ENCODE measurements around the gene GPRC5C.

GPRC5C gene

DNA sequence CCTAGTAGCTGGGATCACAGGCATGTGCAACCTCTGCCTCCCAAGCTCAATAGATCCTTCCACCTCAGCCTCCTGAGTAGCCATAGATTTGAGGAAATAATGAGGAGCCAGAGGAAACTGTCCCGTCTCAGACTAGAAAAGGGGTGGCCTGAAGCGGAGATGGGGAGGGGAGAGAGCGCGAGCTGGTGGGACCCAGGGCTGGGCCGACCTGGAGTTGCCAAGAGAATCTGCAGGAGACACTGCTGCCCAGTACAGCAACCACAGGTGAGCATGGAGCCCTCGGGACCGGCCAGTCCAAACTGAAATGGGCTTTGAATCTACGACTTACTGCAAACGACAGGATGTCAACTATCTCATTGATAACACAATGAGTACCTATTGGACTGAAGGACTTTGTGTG is 58.8 kb downstream of the GPRC5C start:
- H3K9me3 ChIP-seq (ENCODE audit: insufficient read depth, low read length, severe bottlenecking) = no peaks in the 10 kb centered on the region
- no peak overlapping the region for H2AFZ ChIP-seq (ENCODE audit: low read depth, low read length)
- H3K4me3 ChIP-seq (ENCODE audit: low read depth in 1 of 2, low read length in 2 of 2) = no peak overlapping the region
- H3K27me3 ChIP-seq (ENCODE audit: insufficient read depth, low read length, poor library complexity) = peaks cover 3% of the 10 kb centered on the region
- no peak overlapping the region for H3K4me2 ChIP-seq (ENCODE audit: insufficient read depth, low read length)
- no peak for ATAC-seq (ENCODE audit: insufficient read depth, low read depth)
- no peak overlapping the region for H3K27ac ChIP-seq (ENCODE audit: low read length)
- H4K20me1 ChIP-seq (ENCODE audit: insufficient read depth, low read length) = no peaks in the 10 kb centered on the region
- DNase-seq = no peak
- H3K9ac ChIP-seq (ENCODE audit: low read depth, low read length) = no peak overlapping the region
- TF ChIP-seq CTCF (IDR thresholded peaks at IDR 0.05; ENCODE audit: borderline replicate concordance, extremely low read depth, low read length, poor library complexity, severe bottlenecking) (no peak), EZH2 (IDR thresholded peaks at IDR 0.05; ENCODE audit: borderline replicate concordance, low read depth, low read length, severe bottlenecking) (no peak)
- no peaks in the 10 kb centered on the region for H3K36me3 ChIP-seq (ENCODE audit: insufficient read depth, low read length)
- H3K4me1 ChIP-seq (ENCODE audit: insufficient read depth, low read length) = peaks cover 4% of the 10 kb centered on the region; the same call in 1 of the 2 replicates
- H3K79me2 ChIP-seq (ENCODE audit: insufficient read depth, low read length) = no peaks in the 10 kb centered on the region

DNA sequence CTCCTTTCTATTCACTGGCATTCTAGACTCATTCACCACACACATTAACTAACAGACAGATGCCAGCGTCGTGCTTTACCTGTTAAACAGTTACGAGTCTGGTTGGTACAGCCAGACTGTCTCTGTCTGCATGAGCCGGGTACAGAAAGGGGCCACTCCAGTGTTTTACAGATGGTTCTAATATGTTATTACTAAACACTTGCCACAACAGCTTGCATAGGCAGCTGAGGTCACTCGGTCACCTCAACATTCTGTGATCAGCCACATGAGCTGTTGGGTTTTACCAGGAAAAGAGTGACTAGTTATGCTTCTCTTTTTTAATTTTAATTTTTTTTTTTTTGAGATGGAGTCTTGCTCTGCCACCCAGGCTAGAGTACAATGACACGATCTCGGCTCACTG is 59.7 kb downstream of the GPRC5C start:
- Histone ChIP-seq H2AFZ (ENCODE audit: low read depth, low read length) (no peak overlapping the region), H3K4me2 (ENCODE audit: insufficient read depth, low read length) (no peak overlapping the region), H3K4me1 (ENCODE audit: insufficient read depth, low read length) (peaks cover 4% of the 10 kb centered on the region; the same call in 1 of the 2 replicates), H3K36me3 (ENCODE audit: insufficient read depth, low read length) (no peaks in the 10 kb centered on the region), H3K79me2 (ENCODE audit: insufficient read depth, low read length) (no peaks in the 10 kb centered on the region), H3K27ac (ENCODE audit: low read length) (no peak overlapping the region), H3K4me3 (ENCODE audit: low read depth in 1 of 2, low read length in 2 of 2) (no peak overlapping the region), H4K20me1 (ENCODE audit: insufficient read depth, low read length) (no peaks in the 10 kb centered on the region), H3K9me3 (ENCODE audit: insufficient read depth, low read length, severe bottlenecking) (no peaks in the 10 kb centered on the region), H3K9ac (ENCODE audit: low read depth, low read length) (no peak overlapping the region), H3K27me3 (ENCODE audit: insufficient read depth, low read length, poor library complexity) (no peaks in the 10 kb centered on the region)
- no peak for DNase-seq
- ATAC-seq (ENCODE audit: insufficient read depth, low read depth) = no peak
- TF ChIP-seq EZH2 (IDR thresholded peaks at IDR 0.05; ENCODE audit: borderline replicate concordance, low read depth, low read length, severe bottlenecking) = no peak
- no peak for TF ChIP-seq CTCF (IDR thresholded peaks at IDR 0.05; ENCODE audit: borderline replicate concordance, extremely low read depth, low read length, poor library complexity, severe bottlenecking)

- no peak overlapping the region for H3K27ac ChIP-seq (ENCODE audit: low read length)
- TF ChIP-seq EZH2 (IDR thresholded peaks at IDR 0.05; ENCODE audit: borderline replicate concordance, low read depth, low read length, severe bottlenecking) (no peak), CTCF (IDR thresholded peaks at IDR 0.05; ENCODE audit: borderline replicate concordance, extremely low read depth, low read length, poor library complexity, severe bottlenecking) (peak; percentile 95)
- H3K4me2 ChIP-seq (ENCODE audit: insufficient read depth, low read length) = no peak overlapping the region
- H3K4me3 ChIP-seq (ENCODE audit: low read depth in 1 of 2, low read length in 2 of 2) = no peak overlapping the region
- H3K9me3 ChIP-seq (ENCODE audit: insufficient read depth, low read length, severe bottlenecking) = no peaks in the 10 kb centered on the region
- ATAC-seq (ENCODE audit: insufficient read depth, low read depth) (peak; percentile 90), DNase-seq (peak; percentile 72)
- H2AFZ ChIP-seq (ENCODE audit: low read depth, low read length) = no peak overlapping the region
- no peak overlapping the region for H3K9ac ChIP-seq (ENCODE audit: low read depth, low read length)
- no peaks in the 10 kb centered on the region for H3K79me2 ChIP-seq (ENCODE audit: insufficient read depth, low read length)
- H3K27me3 ChIP-seq (ENCODE audit: insufficient read depth, low read length, poor library complexity) = no peaks in the 10 kb centered on the region
- H3K36me3 ChIP-seq (ENCODE audit: insufficient read depth, low read length) = no peaks in the 10 kb centered on the region
- H3K4me1 ChIP-seq (ENCODE audit: insufficient read depth, low read length) = peaks cover 4% of the 10 kb centered on the region; the same call in 1 of the 2 replicates
- no peaks in the 10 kb centered on the region for H4K20me1 ChIP-seq (ENCODE audit: insufficient read depth, low read length)
Measured at GRCh38 chr17:74493331-74493833, 61.5 kb downstream of the GPRC5C start.

All from DND-41 (cell line).